ENCODE results near the gene PLCH1.

GRCh38 chr3:155618543-155618942, 126.3 kb downstream of the PLCH1 start:
- TF ChIP-seq POLR2AphosphoS5 (IDR thresholded peaks at IDR 0.05; ENCODE audit: borderline replicate concordance, low read depth, low read length): no peak
- TF ChIP-seq EZH2 (IDR thresholded peaks at IDR 0.05): no peak
